Ovary (tissue), 3 donors: ENCODE data around the gene TRRAP.

Experiments
- CTCF ChIP-seq, 3 donors: fragments of 450-650 bp in 2 of 3; fragments of 200-600 bp in 1 of 3; IDR thresholded peaks; one replicate each; pipeline versions ENCODE4 v1.5.1 to v1.8.0; 2016 to 2022; ENCODE audit warnings: antibody characterized with exemption in 3 of 3, mild to moderate bottlenecking in 1 of 3
- POLR2A ChIP-seq: fragments of 450-650 bp; IDR thresholded peaks from one replicate; pipeline ENCODE4 v1.6.1; 2017; ENCODE audit warnings: antibody characterized with exemption, mild to moderate bottlenecking, moderate library complexity
- donor health status: DM: no; HTN: no; CAD: no.

DNA sequence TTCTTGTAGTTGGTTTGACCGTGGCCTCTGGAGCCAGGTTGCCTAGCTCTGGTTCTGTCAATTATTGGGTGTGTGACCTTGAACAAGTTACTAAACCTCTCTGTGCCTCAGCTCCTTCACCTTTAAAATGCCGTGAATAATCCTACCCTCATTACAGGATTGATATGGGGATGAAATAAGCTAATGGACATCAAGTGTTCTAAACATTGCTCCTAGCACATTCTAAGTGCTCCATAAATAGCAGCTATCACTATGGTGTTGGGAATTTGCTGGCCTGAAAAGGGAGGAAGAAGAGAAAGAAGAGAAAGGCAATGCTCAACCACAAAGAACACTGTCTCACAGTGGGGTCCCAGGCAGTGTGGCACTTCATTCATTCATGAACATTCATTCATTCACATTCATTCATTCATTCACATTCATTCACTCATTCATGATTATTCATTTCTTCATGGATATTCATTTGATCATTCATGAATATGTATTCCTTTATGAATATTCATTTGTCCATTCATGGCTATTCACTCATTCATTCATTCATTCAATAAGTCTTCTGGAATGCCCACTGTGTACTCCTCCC, 47.3 kb upstream of the TRRAP start:
- TF ChIP-seq CTCF (IDR thresholded peaks at IDR 0.05): no peak
- no peak for TF ChIP-seq POLR2A
